Stimulated activated CD4-positive, alpha-beta T cell treated with anti-CD3 and anti-CD28 coated beads, Interleukin-12 subunit alpha, Interleukin-12 subunit beta, amount 100 ng/mL, for 4 hours (primary cell): ENCODE results near the gene MT2A.
A peak's percentile ranks its signal among the peaks of the same experiment; 100 is the strongest.
"Not testable (repeated sequence)": the region's sequence is repeated elsewhere in the genome, so short reads cannot be mapped to it uniquely, and the experiment has no call there.

Experiments used
- DNase-seq: peaks from one replicate; pipeline ENCODE4 v3.0.0-alpha.2; 2020

MT2A gene

GRCh38 chr16:56621665-56622445 lies 13.5 kb downstream of the MT2A start:
- not testable (repeated sequence) for DNase-seq

DNA sequence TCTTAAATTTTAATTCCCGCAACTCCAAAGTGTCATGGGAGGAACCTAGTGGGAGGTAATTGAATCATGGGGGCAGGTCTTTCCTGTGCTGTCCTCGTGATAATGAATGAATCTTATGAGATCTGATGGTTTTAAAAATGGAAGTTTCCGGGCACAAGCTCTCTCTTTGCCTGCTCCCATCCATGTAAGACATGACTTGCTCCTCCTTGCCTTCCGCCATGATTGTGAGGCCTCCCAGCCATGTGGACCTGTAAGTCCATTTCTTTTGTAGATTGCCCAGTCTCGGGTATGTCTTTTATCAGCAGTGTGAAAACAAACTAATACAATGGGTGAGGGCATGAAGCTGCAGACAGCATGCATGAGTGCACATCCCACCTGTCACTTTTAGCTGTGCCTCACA lies 14.8 kb downstream of the MT2A start:
- DNase-seq = not testable (repeated sequence)

- DNase-seq = no peak
Observed at GRCh38 chr16:56623637-56624036, 15.3 kb downstream of the MT2A start.

GRCh38 chr16:56625140-56625942 lies 17.0 kb downstream of the MT2A start, which contains the start of gene MT1E:
TSS of gene MT1E (plus strand) at chr16:56625781. CDS start at chr16:56625852, 71 bp downstream.
- DNase-seq = peak; percentile 70

- no peak for DNase-seq
Observed at GRCh38 chr16:56625943-56626654, 17.7 kb downstream of the MT2A start.

- DNase-seq = no peak
Observed at GRCh38 chr16:56626685-56627084, 18.3 kb downstream of the MT2A start.

DNA sequence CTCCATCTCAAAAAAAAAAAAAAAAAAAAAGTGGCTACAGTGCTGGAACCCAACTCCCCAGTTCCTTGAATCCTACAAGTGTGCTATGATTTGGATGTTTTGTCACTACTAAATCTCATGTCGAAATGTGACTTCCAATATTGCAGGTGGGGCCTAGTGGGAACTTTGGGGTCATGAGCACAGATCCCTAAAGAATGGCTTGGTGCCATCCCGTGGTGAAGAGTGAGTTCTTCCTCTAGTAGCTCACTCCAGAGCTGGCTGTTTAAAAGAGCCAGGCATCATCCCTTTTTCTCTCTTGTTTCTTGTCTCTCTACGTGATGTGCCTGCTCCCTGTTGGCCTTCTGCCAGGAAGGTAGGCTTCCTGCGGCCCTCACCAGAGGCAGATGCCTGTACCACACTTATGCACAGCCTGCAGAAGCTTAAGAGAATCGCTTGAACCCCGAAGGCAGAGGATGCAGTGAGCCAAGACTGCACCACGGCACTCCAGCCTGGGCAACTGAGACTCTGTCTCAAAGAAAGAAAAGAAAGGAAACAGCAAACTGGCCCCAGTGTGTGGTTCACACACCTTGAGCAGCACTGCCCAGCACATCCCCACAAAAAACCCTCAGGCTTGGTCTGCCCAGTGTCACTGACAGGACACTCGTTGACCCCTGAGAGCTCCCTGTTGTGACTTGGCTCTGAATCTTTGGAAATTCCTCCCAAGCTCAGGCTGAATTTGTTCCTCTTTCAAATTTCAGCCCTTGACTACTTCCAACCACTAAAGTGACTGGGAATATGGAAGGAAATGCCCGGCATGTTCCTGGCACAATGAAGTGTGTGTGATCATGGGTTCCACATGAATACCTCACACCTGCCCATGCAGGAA lies 20.3 kb downstream of the MT2A start:
- no peak for DNase-seq

- DNase-seq = no peak
Observed at GRCh38 chr16:56629531-56629930, 21.1 kb downstream of the MT2A start.

DNA sequence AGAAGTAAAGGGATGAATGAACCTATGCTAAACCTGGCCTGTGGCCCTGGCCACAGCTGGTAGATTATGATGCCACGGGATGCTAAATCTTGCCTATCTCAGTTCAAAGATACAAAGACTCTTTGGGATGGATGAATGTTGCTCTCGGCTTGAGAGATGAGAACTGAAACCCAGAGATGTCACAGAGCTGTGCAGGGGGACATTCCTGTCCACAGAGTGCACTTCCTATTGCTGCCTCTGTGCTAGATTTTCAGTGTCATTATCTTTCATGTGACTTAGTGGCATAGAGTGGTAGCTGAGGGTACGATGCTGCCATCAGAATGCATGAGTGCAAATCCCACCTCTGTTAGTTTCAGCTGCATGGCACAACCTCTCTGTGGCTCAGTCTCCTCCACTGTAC lies 21.8 kb downstream of the MT2A start:
- no peak for DNase-seq

- DNase-seq = no peak
Observed at GRCh38 chr16:56631197-56631596, 22.8 kb downstream of the MT2A start.

GRCh38 chr16:56631832-56632155 lies 23.4 kb downstream of the MT2A start:
- DNase-seq = no peak

GRCh38 chr16:56632156-56632847 lies 23.9 kb downstream of the MT2A start, which contains the start of gene MT1M:
TSS of gene MT1M (plus strand) at chr16:56632659. CDS start at chr16:56632732, 73 bp downstream.
- no peak for DNase-seq

DNA sequence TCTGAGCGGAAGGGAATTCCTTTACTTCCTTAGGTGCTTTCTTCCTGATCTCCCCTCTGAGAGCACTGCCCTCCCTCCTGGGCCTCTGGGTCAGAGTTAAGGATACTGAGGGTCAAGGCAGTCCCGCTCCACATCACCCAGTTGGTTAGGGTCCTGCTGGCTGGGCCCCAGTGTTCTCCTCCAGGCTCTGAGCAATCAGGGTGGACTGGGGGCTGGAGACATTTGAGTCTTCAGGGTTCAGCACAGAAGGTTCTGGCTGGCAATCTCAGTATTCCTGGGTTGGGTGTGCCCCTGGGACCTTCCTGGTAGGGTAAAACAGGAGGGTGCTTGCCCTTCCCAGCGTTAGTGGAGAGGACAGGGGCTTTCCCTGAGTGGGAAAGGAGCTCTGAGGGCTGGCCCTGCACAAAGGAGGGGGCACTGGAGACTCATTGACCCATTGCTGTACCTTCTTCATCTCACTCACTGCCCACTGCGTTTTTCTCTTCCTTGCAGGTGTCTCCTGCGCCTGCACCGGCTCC lies 24.5 kb downstream of the MT2A start:
- no peak for DNase-seq

GRCh38 chr16:56633535-56633934 lies 25.2 kb downstream of the MT2A start:
- no peak for DNase-seq

DNA sequence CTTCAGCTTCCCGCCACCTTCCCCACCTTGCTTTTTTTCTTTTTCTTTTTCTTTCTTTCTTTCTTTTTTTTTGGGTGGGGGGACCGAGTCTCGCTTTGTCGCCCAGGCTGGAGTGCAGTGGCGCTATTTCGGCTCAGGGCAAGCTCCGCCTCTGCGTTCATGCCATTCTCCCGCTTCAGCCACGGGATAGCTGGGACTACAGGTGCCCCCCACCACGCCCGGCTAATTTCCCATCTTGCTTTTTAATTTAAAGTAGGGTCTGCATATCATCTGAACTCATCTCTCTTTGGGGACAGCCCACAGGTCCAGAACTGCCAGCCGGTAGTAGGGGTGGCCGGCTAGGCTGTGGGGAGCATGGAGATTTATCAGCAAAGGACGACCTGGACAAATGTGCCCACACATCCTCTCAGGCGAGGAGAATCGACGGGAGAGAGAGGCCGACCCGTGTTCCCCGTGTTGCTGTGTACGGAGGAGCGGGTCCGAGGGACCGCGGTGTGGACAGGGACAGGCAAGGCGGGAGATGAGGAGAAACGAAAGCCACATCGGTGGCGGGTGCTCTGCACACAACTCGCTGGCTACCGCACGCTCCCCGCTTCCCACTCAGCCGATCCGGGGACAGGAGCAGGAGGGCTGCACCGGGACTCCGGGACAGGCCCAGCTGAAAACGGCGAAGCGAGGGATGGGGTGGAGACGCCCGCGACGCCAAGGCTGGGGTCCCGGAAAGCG lies 26.5 kb downstream of the MT2A start:
- DNase-seq = no peak

DNA sequence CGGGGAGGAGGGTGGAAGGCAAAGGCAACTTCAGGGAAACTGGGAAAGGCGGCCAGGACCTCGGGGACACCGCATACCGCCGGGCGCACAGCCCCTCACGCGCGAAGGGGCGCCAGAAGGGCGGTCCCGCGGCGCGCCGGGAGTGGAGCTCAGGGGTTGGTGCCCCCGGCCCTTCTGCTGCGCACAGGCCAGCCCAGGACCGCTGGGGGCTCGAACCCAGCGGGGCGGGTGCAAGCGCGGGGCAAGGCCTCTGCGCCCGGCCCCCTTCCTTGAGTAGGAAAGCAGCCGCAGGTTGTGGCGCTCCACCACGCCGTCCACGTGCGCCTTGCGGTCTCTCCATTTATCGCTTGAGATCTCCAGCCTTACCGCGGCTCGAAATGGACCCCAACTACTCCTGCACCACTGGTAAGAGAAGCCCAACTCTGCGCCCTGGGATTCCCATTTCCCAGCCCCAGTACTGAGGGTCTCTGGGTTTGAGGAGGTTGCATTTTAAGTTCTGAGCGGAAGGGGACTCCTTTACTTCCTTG lies 27.1 kb downstream of the MT2A start:
- no peak for DNase-seq

- no peak for DNase-seq
Observed at GRCh38 chr16:56636616-56637413, 28.4 kb downstream of the MT2A start.

GRCh38 chr16:56637814-56638750 lies 29.7 kb downstream of the MT2A start, which contains the start of gene MT1A:
TSS of gene MT1A (plus strand) at chr16:56638666. CDS start at chr16:56638739, 73 bp downstream.
- no peak for DNase-seq
